HuH-7.5 (cell line): ENCODE measurements around the gene SGSM2.
A peak's percentile ranks its signal among the peaks of the same experiment; 100 is the strongest.

Experiments
- DNase-seq: peaks from one replicate; pipeline ENCODE4 v3.0.0; 2011; ENCODE audit warnings: low spot score

SGSM2 gene

GRCh38 chr17:2399572-2400473 lies 62.5 kb downstream of the SGSM2 start:
- peak; percentile 96 for DNase-seq

GRCh38 chr17:2400474-2400866 lies 63.2 kb downstream of the SGSM2 start:
- no peak for DNase-seq

DNA sequence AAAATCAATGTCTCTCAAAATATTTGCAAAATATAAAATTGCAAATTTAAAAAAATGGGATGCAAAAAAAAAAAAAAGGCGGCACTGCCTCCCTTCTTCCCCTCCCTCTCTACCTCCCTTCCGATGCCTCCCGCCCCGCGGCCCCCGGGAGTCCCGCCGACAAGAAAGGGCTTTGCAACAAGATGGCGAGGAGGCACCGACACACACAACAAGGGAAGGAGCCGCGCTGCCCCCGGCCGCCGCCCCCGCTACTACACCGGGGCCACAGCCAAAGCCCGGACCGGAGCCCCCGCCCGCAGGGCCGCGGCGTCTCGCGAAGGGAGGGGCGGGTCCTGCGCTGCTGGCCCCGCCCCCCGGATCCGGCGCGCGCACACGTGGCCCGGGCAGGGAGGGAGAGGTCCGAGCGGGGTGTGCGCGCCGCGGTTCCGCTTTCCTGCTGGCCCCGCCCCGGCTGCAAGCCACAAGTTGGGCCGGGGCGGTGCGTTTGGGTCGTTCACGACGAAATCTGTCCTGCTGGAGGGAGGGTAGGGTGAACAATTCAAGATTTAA lies 63.6 kb downstream of the SGSM2 start, which contains the start of gene MNT:
TSS of gene MNT (minus strand) at position 184 of the 549 bp plus-strand sequence. CDS start 348 bp downstream, outside the sequence.
- DNase-seq, result peak; percentile 87

GRCh38 chr17:2401426-2402221 lies 64.3 kb downstream of the SGSM2 start:
- peak; percentile 95 for DNase-seq

- no peak for DNase-seq
These were observed 65.2 kb downstream of the SGSM2 start for GRCh38 chr17:2402544-2402943.

DNA sequence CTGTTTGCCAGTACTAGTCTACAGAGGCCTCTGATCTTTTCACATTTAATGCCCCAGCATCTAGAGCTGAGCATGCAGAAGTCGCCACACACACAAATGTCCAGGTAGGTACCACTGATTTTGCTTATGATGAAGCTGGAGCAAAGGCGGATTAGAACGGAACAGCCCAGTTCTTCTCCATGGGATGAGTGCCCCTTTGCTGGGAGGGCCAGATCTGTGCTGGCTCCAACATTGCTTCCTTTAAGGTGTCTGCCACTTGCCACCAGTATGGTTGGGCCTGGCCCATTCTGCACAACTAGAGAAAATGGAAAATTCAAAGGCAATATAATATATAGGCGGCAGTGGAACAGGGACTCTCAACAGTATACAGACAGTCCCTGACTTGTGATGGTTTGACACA lies 65.7 kb downstream of the SGSM2 start:
- DNase-seq, result no peak

DNA sequence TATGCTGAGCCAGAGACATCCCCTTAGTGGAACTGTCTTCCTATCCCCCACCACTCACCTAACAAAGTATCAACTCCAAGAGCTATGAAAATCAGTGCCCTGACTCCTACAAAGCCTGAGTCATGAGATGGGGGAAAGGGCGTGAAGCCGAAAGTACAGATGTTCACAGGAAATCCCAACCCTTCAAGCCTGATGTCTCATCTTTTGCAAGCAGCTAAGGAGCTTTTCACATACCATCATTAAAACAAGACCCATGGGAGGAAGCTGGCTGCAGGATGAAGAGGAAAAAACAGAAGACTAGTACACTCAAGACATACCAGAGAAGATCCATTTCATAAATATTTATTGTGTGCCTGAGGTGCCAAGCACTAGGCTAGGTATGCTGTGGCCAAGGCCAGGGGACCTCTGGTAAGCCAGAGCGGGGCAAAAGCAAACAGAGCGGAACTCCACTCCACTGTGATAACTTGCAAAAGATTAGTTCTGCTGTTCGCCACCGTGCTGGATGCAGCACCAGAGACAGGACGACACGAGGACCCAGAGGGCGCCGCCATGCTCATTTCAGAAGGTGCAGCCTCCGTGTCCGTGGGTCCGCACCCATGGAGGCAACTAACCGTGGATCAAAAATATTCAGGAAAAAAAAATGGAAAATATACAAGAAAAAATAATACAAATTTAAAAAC lies 68.1 kb downstream of the SGSM2 start:
- DNase-seq, result no peak

- DNase-seq, result no peak
These were observed 69.1 kb downstream of the SGSM2 start for GRCh38 chr17:2406271-2406902.

- DNase-seq, result no peak
These were observed 69.8 kb downstream of the SGSM2 start for GRCh38 chr17:2406903-2407790.

GRCh38 chr17:2410951-2411350 lies 73.7 kb downstream of the SGSM2 start:
- DNase-seq, result no peak

DNA sequence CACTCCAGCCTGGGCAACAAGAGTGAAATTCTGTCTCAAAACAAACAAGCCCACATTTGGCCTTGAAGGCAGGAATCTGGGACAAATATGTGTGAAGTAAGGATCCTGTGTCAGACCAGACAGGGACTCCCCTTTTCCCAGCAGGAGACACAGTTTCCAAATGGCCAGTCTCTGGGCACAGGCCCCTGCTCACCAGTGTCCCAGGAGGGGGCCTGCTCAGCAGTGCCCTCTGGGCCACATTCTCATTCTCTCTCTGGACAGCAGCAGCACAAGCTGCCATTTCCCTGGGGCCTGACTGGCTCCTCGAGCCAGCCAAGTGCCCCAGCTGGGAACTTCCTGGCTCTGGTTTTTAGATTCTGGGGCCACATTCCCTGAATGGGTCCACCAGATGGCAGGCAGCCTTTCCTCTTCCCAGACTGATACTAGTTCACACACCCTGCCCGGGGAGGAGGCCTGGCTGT lies 75.3 kb downstream of the SGSM2 start:
- DNase-seq, result no peak

DNA sequence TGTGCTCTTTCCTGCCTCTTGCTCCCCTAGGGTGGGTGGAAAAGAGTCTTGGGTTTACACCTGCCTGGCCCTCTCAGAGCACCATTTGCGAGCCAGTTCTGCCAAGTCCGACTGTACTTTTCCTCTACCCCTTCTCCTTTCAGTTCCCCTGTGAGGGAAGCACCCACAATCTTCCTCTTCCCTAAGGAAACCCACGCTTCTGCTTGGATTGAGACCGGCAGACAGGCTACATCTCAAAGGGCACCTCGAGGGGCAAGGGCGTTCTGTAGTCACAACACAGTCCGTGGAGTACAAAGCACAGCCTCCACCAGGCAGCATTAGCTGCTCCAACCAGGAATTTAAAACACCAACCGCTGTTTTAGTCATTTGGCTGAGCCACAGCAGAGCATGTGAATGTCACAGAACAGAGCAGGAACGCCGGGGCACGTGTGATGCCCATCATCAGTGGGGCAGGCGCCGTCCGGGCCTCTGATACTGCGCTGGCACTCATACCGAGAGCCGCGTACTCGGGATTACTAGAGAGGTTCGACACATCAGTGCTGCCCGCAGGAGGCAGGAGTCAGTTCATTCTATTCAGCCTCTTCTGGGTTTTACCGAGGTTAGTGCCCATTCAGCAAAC lies 77.3 kb downstream of the SGSM2 start:
- no peak for DNase-seq

- DNase-seq, result no peak
These were observed 77.8 kb downstream of the SGSM2 start for GRCh38 chr17:2415081-2415480.

DNA sequence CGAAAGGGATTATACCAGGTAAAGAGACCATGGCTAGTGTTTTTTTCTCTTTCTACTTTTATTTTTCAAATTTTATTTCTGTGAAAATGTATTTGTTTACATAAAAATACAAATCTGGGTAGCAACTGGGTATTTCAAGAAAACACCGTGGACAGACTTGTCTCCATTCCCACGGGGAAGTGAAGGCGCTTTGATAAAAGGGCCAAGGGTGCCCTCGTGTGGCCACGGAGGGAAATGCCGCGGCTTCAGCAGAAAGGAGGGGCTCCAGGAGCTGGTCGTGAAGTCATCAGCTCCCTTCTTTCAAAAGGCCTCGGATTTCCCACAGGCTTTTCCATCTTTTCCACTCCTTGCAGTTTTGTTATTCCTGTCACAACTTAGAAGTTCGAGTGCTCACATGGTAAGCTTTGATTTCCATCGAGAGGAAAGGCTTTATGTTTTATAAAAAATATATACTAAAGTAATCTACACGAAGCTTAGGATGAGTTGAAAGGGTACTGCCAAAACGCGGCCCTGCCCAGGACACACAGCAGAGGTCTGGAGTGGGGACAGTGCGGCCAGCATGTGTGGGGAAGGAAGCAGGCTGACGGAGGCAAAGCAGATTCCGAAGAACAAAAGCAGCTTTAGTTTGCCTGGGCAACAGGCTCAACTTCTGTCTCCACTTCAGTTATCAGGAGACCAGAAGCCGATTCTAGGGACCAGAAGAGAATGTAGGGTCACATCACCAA lies 78.9 kb downstream of the SGSM2 start:
- DNase-seq, result peak; percentile 60

- DNase-seq, result no peak
These were observed 81.3 kb downstream of the SGSM2 start for GRCh38 chr17:2418572-2418971.

DNA sequence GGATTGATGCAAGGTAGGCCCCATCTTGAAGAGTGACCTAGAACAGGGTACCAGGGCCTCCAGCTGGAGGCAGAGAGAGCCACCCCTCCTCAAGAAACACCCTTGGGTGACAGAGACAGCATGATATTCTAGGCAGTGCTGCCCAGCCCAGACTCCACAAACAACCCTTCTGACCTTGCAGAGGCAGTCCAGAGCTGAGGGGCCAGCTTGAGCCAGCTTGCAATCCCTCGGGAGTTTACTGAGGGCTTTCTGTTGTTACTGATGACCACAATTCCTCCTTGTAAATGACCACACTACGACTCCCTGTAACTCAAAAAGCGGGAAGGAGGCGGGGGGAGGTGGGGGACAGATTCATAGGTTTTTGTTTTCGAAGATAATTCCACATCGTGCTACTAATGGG lies 82.2 kb downstream of the SGSM2 start:
- DNase-seq, result no peak

DNA sequence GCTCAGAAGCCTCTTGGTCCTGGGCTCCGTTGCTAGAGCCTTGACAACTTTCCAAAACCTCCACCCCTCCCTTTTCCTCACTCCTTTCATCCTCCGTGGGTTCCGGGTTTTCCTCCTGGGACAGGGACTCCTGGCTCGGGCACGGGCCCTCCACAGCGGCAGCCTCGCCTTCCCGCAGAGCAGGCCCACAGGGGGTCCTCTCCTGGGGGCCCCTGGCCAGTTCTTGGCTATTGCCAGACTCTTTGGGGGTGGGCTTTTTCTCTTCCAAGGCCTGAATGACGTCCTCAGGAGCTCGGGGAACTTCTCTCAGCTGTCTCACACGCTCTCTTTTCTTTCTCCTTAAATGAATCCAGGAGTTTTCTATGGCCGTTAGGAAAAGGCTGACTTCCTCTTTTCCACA lies 82.9 kb downstream of the SGSM2 start:
- DNase-seq, result no peak

DNA sequence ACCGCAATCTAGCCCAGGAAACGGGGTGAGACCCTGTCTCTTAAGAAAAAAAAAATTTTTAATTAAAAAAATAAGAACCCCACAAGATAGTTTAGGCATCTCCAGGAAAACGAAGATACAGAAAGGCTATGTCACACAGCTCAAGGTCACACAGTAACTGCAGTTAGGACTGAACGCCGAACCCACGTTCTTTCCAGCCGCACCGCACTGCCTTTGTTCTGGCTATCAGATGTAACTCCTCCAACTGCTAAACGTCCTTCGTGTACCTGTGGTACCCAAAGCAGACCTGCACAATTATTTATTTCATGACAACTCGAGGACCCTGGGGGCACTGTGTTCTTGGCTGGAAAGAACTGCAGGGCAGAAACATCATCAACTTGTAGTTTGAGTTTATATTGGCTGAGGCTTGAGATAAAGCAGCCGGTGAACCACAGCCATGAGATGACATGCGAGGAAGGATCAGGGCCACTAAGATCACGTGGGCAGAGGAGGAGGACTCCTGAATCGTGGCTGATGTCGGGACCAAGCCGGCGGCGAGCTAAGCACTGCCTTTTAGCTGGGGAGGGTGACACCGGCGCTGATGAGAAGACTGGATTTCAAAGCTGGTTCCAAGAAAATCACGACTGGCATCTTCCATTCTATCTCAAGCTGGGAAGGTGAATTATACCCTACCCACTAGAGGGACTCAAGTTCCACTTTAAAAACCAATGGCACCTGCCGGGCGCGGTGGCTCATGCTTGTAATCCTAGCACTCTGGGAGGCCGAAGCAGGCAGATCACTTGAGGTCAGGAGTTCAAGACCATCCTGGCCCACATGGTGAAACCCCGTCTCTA lies 84.2 kb downstream of the SGSM2 start:
- DNase-seq, result no peak
